Endodermal cell (in vitro differentiated cells): ENCODE measurements around the gene RFX5. TPM values are rescaled to one million over a fixed set of nuclear protein-coding genes. Genes with fewer than 3 reads are reported as not detected.

Experiments used
- DNase-seq: peaks from one replicate; pipeline ENCODE4 v3.0.0-alpha.2; 2017
- H3K27ac ChIP-seq: 2 replicates; pipeline ENCODE4 v1.5.1; 2013; ENCODE audit warnings: mild to moderate bottlenecking, low read depth, low read length, moderate library complexity
- H3K27me3 ChIP-seq: 2 replicates; pipeline ENCODE4 v1.6.1; 2013; ENCODE audit warnings: mild to moderate bottlenecking, low read length, moderate library complexity; ENCODE audit not compliant: insufficient read depth, control insufficient read depth, poor library complexity, severe bottlenecking
- H3K36me3 ChIP-seq: 2 replicates; pipeline ENCODE4 v1.7.0; 2013; ENCODE audit warnings: mild to moderate bottlenecking, low read length, moderate library complexity; ENCODE audit not compliant: control insufficient read depth, insufficient read depth
- H3K4me1 ChIP-seq: one replicate; pipeline ENCODE4 v1.7.0; 2013; ENCODE audit warnings: low read length; ENCODE audit not compliant: control insufficient read depth, insufficient read depth
- H3K4me3 ChIP-seq: 2 replicates; pipeline ENCODE4 v1.5.1; 2013; ENCODE audit warnings: mild to moderate bottlenecking, low read length, moderate library complexity
- H3K9ac ChIP-seq: 2 replicates; pipeline ENCODE4 v1.6.1; 2013; ENCODE audit warnings: mild to moderate bottlenecking, low read length, moderate library complexity; ENCODE audit not compliant: poor library complexity, severe bottlenecking; ENCODE audit errors: extremely low read depth
- H3K9me3 ChIP-seq: 2 replicates; pipeline ENCODE4 v1.6.1; 2013; ENCODE audit warnings: mild to moderate bottlenecking, low read length, moderate library complexity; ENCODE audit not compliant: control insufficient read depth
- H3K27ac Mint-ChIP-seq: 2 replicates; pipeline ENCODE4 v1.8.0; 2020; ENCODE audit warnings: mixed read lengths
- H3K27me3 Mint-ChIP-seq: 2 replicates; pipeline ENCODE4 v1.8.0; 2021; ENCODE audit warnings: mild to moderate bottlenecking, mixed read lengths; ENCODE audit not compliant: insufficient read depth
- H3K36me3 Mint-ChIP-seq: 2 replicates; pipeline ENCODE4 v1.8.0; 2020; ENCODE audit warnings: low read depth, mixed read lengths
- H3K4me1 Mint-ChIP-seq: 2 replicates; pipeline ENCODE4 v1.8.0; 2020; ENCODE audit warnings: mixed read lengths
- H3K4me3 Mint-ChIP-seq: 2 replicates; pipeline ENCODE4 v1.8.0; 2020; ENCODE audit warnings: mild to moderate bottlenecking, moderate library complexity, mixed read lengths
- H3K9me3 Mint-ChIP-seq: 2 replicates; pipeline ENCODE4 v1.8.0; 2020; ENCODE audit warnings: mild to moderate bottlenecking, mixed read lengths
- WGBS, 2 experiments: methylation state at CpG; one replicate each; pipeline versions ENCODE4 v1.1.5 to v1.1.7; 2013; ENCODE audit warnings: missing lambda C conversion rate in 2 of 2, mixed read lengths in 1 of 2; ENCODE audit not compliant: insufficient coverage in 1 of 2, insufficient read length in 1 of 2; 5-methylcytosine and 5-hydroxymethylcytosine counted together
- total RNA-seq, 2 donors: library from RNA; stranded (reverse); fragmentation: NEBNext Ultra II Directional in 1 of 2; extraction: Animal tissue kit (Norgen Biotek cat#: 25700) in 1 of 2; gene quantifications; 2 replicates in 1 of 2; 3 replicates in 1 of 2; pipeline ENCODE4 v1.2.1, GENCODE V29; 2021
- TF ChIP-seq, protein P1 (sequence below): fragments of 200-600 bp; sonication (generic); conservative IDR thresholded peaks from 2 replicates; pipeline ENCODE4 v1.5.0; 2021; ENCODE audit warnings: antibody characterized with exemption, mild to moderate bottlenecking

RFX5 gene
- total RNA-seq, 2 donors from 2014 or later, result 57.7 to 72.1 TPM

DNA sequence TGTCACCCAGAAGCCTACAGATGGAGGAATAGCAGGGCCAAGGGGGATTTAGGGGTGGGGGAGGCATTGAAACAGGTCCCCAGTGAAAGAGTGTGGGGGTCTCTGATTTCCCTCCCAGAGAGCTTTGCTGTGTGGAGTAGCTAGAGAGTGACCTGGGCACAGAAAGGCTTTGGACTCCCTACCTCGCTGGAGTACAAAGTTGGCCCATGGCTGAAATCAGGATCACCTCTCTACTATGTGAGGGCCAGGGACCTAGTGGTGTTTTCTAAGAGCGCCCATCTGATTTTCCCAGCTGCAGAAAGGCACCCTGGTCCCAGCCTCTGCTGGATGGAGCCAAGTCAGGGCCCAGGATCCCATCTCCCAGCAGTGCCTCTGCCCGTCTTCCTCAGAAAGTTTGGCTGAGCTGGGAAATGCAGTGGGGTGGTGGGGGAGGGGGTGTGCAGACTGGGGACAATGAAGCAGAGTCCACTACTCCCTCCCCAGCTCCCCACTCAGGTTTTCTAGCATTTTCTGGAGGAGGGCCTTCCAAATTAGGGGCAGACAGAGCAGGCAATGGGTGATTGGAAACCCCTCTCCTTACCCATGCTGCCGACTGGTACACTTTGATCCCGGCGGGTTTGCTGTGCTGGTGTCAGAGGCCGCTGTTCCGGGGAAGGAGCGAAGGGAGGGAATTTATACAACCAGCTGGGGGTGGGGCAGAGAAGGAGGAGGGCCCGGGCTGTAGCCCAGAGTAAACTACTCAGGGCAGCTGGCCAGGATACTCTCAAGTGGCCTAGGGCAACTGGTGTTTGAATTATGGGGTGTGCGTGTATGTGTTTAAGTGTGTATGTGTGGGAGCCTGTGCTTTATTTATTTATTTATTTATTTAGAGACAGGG, 25.2 kb upstream of the RFX5 start, which contains the start of gene SELENBP1:
Gene SELENBP1, minus strand, starts transcription at position 648 of the 877 bp plus-strand sequence. Its CDS starts 64 bp downstream, at position 584.
- Mint-ChIP-seq H3K9me3 (no peaks in the 10 kb centered on the region), H3K27me3 (peaks cover 1% of the 10 kb centered on the region), H3K4me3 (peak within 1 kb of the TSS; percentile 59), H3K4me1 (peaks cover 12% of the 10 kb centered on the region), H3K27ac (peak within 1 kb of the TSS; percentile 91), H3K36me3 (peaks cover 4% of the 10 kb centered on the region)
- TF ChIP-seq, protein P1, sequence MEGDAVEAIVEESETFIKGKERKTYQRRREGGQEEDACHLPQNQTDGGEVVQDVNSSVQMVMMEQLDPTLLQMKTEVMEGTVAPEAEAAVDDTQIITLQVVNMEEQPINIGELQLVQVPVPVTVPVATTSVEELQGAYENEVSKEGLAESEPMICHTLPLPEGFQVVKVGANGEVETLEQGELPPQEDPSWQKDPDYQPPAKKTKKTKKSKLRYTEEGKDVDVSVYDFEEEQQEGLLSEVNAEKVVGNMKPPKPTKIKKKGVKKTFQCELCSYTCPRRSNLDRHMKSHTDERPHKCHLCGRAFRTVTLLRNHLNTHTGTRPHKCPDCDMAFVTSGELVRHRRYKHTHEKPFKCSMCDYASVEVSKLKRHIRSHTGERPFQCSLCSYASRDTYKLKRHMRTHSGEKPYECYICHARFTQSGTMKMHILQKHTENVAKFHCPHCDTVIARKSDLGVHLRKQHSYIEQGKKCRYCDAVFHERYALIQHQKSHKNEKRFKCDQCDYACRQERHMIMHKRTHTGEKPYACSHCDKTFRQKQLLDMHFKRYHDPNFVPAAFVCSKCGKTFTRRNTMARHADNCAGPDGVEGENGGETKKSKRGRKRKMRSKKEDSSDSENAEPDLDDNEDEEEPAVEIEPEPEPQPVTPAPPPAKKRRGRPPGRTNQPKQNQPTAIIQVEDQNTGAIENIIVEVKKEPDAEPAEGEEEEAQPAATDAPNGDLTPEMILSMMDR, result no peak
- DNase-seq, result peak; percentile 86
- H3K27ac ChIP-seq, result peak within 1 kb of the TSS; percentile 77
- H3K36me3 ChIP-seq, result no peaks in the 10 kb centered on the region
- peaks cover 6% of the 10 kb centered on the region for H3K4me1 ChIP-seq
- H3K4me3 ChIP-seq, result peak within 1 kb of the TSS; percentile 75
- WGBS, 2 experiments, result 15 to 35% methylated on average over 6 to 10 of the region's 11 CpGs
- H3K27me3 ChIP-seq, result no peaks in the 10 kb centered on the region
- H3K9me3 ChIP-seq, result no peaks in the 10 kb centered on the region
- peak within 1 kb of the TSS; percentile 30 for H3K9ac ChIP-seq

DNA sequence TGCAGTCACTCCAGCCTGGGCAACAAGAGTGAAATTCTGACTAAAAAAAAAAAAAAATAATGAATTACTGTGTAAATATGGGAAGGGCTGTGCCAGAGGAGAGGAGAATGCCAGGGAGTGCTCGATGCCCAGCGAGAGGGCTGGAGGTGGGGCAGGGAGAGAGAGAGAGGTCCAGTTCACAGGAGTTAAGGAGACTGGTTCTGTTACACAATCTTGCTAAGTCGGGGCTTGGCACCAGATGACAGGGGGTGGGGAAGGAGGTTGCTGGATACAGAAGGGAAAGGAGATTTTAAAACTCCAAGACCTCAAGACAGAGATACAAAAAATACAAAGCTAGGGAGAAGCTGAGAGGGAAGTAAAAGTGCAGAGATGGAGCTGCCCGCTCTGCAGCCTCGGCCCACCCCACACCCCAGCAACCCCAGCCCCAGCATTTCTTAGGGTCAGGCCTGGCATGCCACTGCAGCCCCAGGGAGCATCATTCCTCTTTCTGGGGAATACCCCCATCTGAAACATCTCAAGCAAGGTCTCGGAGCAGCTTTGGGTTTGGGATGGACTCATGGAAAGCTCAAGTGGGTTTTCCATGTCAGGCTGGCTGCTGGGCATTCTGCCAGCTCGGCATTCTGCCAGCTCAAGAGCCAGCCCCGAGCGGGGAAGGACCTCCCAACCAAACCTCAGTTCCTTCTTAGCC, 24.5 kb upstream of the RFX5 start:
- Mint-ChIP-seq H3K4me1 (peaks cover 12% of the 10 kb centered on the region), H3K27ac (no peak overlapping the region), H3K9me3 (no peaks in the 10 kb centered on the region), H3K4me3 (peak overlapping the region; percentile 59), H3K27me3 (no peaks in the 10 kb centered on the region), H3K36me3 (peaks cover 6% of the 10 kb centered on the region)
- Histone ChIP-seq H3K27ac (no peak overlapping the region), H3K4me3 (no peak overlapping the region), H3K9ac (peak overlapping the region; percentile 30), H3K4me1 (peaks cover 6% of the 10 kb centered on the region), H3K27me3 (no peaks in the 10 kb centered on the region), H3K36me3 (no peaks in the 10 kb centered on the region), H3K9me3 (no peaks in the 10 kb centered on the region)
- DNase-seq, result no peak
- TF ChIP-seq, protein P1, result no peak
- 94 to 96% methylated on average over 3 to 9 of the region's 9 CpGs for WGBS, 2 experiments

DNA sequence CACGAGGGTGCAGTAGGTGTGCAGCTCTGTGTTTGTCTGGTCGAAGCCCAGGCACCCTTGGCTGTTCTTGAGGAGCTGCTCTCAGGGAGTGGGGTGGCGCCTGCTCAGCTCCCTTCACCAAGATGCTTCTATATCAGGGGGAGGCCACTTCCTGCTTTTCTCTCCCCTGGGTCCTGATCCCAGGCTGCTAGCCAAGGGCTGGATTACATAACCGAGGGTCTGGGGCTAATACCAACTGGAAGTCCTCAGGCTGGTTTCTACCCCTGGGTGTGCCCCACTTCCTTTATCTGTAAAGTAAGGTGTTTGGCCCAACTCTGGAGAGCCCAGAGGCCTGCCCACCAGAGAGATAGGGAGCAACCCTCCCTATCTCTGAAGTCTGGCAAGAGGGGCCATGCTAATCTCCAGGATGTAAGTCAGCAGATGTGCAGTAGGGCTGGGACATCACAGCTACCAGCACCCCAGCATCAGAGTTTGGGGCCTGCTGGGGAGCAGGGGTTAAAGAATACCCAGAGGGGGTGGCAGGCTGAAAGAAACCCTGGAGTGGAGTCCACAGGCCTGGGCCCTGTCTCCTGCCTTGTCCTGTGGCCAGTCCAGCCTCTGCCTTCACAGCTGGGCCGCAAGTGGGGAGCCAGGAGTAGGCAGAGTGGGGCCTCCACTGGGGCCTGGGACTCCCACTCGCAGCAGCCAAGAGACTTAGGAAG, 23.3 kb upstream of the RFX5 start:
- no peak overlapping the region for H3K27ac Mint-ChIP-seq
- WGBS, 2 experiments, result 92 to 100% methylated on average over 4 to 6 of the region's 6 CpGs
- Histone ChIP-seq H3K4me1 (peaks cover 6% of the 10 kb centered on the region), H3K9me3 (no peaks in the 10 kb centered on the region), H3K36me3 (no peaks in the 10 kb centered on the region), H3K27ac (no peak overlapping the region), H3K4me3 (no peak overlapping the region), H3K27me3 (no peaks in the 10 kb centered on the region), H3K9ac (no peak overlapping the region)
- TF ChIP-seq, protein P1, result no peak
- no peaks in the 10 kb centered on the region for H3K27me3 Mint-ChIP-seq
- no peaks in the 10 kb centered on the region for H3K9me3 Mint-ChIP-seq
- DNase-seq, result no peak
- H3K4me3 Mint-ChIP-seq, result no peak overlapping the region
- H3K4me1 Mint-ChIP-seq, result peaks cover 12% of the 10 kb centered on the region
- H3K36me3 Mint-ChIP-seq, result peaks cover 11% of the 10 kb centered on the region
